H1 (cell line): ENCODE results near the gene USP10. TPM values are rescaled to one million over a fixed set of nuclear protein-coding genes. Genes with fewer than 3 reads are reported as not detected.

Experiments
- EGR1 ChIP-seq: IDR thresholded peaks from 2 replicates; pipeline ENCODE4 v1.6.1; 2011; ENCODE audit warnings: low read depth, low read length, borderline replicate concordance
- FOSL1 ChIP-seq: IDR thresholded peaks from 2 replicates; pipeline ENCODE4 v1.6.1; 2011; ENCODE audit warnings: mild to moderate bottlenecking, low read depth, low read length, moderate library complexity; ENCODE audit not compliant: insufficient read depth
- GABPA ChIP-seq: IDR thresholded peaks from 2 replicates; pipeline ENCODE4 v1.6.1; 2011; ENCODE audit warnings: mild to moderate bottlenecking, low read length, moderate library complexity, borderline replicate concordance; ENCODE audit not compliant: insufficient read depth
- SP1 ChIP-seq: IDR thresholded peaks from 2 replicates; pipeline ENCODE4 v1.6.1; 2011; ENCODE audit warnings: low read depth, low read length
- SRF ChIP-seq: IDR thresholded peaks from 2 replicates; pipeline ENCODE4 v1.6.1; 2011; ENCODE audit warnings: mild to moderate bottlenecking, low read depth, low read length, moderate library complexity
- TBP ChIP-seq: IDR thresholded peaks from 2 replicates; pipeline ENCODE4 v1.6.1; 2011; ENCODE audit warnings: low read depth, low read length, improper control_type of control experiment
- polyA plus RNA-seq, 7 experiments: library from polyadenylated mRNA; depleted of rRNA in 3 of 7; stranded (reverse) in 5 of 7; unstranded in 2 of 7; fragments of >200 nt in 5 of 7; fragments of 200-250 nt in 2 of 7; gene quantifications; 1 replicate in 5 of 7; 2 replicates in 1 of 7; 4 replicates in 1 of 7; pipeline versions ENCODE4 v1.2.1 to v1.2.3, GENCODE V29; 2011 to 2013; ENCODE audit warnings: missing spikeins in 2 of 7, mixed read lengths in 2 of 7
- total RNA-seq: library from RNA; stranded (reverse); fragmentation: NEBNext Ultra II Directional; extraction: Animal tissue kit (Norgen Biotek cat#: 25700); gene quantifications from 2 replicates; pipeline ENCODE4 v1.2.1, GENCODE V29; 2021

USP10 gene
- total and polyA plus RNA-seq, 2 of the 8 experiments (the other 6 are each of a cell fraction or from before 2014, with no cell fraction given), result 171 to 195 TPM

DNA sequence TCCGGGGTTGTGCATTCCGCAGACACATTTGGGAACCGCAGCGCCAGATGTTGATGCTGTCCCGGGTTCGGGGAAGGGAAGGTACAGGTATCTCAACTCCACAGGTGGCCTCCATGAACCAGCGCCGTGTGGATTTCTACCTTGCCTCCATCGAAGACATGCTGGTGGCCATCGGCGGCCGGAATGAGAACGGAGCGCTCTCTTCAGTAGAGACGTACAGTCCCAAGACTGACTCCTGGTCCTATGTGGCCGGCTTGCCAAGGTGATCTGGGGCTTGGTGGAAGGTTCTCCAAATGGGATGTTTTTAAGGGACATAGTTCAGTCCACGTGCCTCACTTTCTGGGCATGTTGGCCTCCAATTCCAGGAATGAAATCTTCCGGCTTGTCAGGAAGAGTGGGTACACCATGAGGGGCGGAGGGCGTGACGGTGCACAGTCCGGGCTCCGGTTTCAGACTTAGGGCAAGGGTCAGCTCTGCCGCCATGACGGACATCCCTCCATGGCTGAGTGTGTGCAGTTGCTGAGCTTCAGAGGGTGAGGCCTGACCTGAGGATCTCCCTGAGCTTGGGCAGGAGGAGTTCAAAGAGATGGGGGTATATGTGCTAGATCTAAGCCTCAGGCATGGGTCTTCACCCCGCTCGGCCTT, 40.0 kb upstream of the USP10 start (continued):
- no peak for TF ChIP-seq FOSL1
- no peak for TF ChIP-seq TBP
- TF ChIP-seq SP1, result no peak
- TF ChIP-seq GABPA, result no peak
- no peak for TF ChIP-seq SRF
- no peak for TF ChIP-seq EGR1
